ENCODE measurements around the gene TMX1. TPM values are rescaled to one million over a fixed set of nuclear protein-coding genes. Genes with fewer than 3 reads are reported as not detected.
A peak's percentile ranks its signal among the peaks of the same experiment; 100 is the strongest.

Gene TMX1
- total RNA-seq = 10 to 100 TPM; 59.4 to 59.6 TPM

DNA sequence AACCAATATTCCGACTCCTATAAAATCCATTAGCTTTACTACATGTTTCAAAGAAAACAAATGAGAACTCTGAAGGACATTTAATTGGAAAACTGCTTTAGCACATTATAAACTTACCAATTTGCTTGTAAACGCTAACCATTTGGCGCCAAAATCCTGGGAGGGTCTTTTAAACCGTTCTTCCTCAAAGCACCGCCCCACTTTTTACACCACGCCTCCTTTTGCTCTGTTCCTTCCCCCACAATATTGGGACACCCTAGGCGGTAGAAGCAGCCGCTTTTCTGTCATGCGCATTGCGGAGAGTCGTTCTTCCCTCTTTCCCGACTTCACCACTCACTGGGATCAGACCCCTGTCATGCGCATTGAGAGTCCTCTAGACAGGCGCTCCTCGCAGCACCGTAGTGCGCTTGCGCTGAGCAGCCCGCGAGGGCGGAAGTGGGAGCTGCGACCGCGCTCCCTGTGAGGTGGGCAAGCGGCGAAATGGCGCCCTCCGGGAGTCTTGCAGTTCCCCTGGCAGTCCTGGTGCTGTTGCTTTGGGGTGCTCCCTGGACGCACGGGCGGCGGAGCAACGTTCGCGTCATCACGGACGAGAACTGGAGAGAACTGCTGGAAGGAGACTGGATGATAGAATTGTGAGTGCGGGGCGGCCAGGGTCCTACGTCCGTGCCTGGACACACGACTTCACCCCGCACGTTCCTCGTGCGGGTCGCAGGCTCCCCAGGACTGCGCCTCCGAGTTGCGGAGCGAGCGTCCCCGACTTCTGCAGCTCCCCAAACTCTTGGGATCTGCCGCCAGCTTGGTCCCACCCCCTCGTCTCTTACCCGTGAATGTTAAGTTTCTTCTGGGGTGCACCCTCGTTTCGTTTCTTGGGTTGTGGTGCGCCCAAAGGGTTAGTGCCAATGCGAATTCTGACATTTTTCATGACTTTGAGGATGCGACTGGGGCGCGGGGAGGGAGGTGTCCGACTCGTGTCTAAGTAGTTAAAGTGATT, at the start of gene TMX1:
Gene TMX1 (plus strand): TSS at position 435 of the 991 bp plus-strand sequence. CDS start 46 bp downstream, at position 481.
- H3K4me1 Mint-ChIP-seq (ENCODE audit: low read depth) = peaks cover 28% of the 10 kb centered on the region
- no peak within 1 kb of the TSS for H3K27ac Mint-ChIP-seq
- intact Hi-C loops (cut with micrococcal nuclease) = loop anchor here (1.0 to 10.0 kb wide), 11 partner anchors 20 to 1473 kb away; partner anchors contain the start of genes DMAC2L, FRMD6, GNG2 and KLHDC2
- H3K9me3 Mint-ChIP-seq = no peaks in the 10 kb centered on the region
- no peak within 1 kb of the TSS for H3K4me3 Mint-ChIP-seq
- DNase-seq = peak; percentile 95
- no peaks in the 10 kb centered on the region for H3K27me3 Mint-ChIP-seq (ENCODE audit: low read depth)
- CTCF ChIA-PET = interaction anchor here (1.2 to 2.8 kb wide), 2 partner anchors 145 to 412 kb away, joined by 4 to 12 read pairs; partner anchors contain the start of genes FRMD6 and TRIM9
- peaks cover 12% of the 10 kb centered on the region for H3K36me3 Mint-ChIP-seq (ENCODE audit: low read depth)

DNA sequence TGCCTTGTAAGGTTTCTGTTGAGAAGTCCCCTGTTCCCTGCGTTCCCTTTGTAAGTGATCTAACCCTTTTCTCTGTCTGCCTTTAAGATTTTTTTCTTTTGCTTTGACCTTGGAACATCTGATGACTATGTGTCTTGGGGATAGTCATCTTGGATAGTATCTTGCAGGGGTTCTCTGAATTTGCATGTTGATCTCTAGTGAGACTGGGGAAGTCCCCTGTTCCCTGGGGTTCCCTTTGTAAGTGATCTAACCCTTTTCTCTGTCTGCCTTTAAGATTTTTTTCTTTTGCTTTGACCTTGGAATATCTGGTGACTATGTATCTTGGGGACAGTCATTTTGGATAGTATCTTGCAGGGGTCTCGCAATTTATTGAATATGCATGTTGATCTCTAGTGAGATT, 38.2 kb upstream of the TMX1 start:
- Mint-ChIP-seq H3K27me3 (ENCODE audit: low read depth) (peaks cover 13% of the 10 kb centered on the region), H3K4me3 (no peak overlapping the region), H3K4me1 (ENCODE audit: low read depth) (no peaks in the 10 kb centered on the region), H3K36me3 (ENCODE audit: low read depth) (no peaks in the 10 kb centered on the region), H3K9me3 (no peaks in the 10 kb centered on the region), H3K27ac (no peak overlapping the region)
- CTCF ChIA-PET = no interaction called here
- no peak for DNase-seq
- intact Hi-C loops (cut with micrococcal nuclease) = no loop called here

- Mint-ChIP-seq H3K4me1 (ENCODE audit: low read depth) (no peaks in the 10 kb centered on the region), H3K27me3 (ENCODE audit: low read depth) (peaks cover 17% of the 10 kb centered on the region), H3K9me3 (no peaks in the 10 kb centered on the region), H3K4me3 (no peak overlapping the region), H3K27ac (no peak overlapping the region), H3K36me3 (ENCODE audit: low read depth) (no peaks in the 10 kb centered on the region)
- DNase-seq = no peak
- intact Hi-C loops (cut with micrococcal nuclease) = no loop called here
- CTCF ChIA-PET = interaction anchor here (0.6 kb wide), 1 partner anchor 32 kb away, joined by 6 read pairs; no protein-coding TSS in a partner anchor
Observed at GRCh38 chr14:51202914-51203665, 37.0 kb upstream of the TMX1 start.

DNA sequence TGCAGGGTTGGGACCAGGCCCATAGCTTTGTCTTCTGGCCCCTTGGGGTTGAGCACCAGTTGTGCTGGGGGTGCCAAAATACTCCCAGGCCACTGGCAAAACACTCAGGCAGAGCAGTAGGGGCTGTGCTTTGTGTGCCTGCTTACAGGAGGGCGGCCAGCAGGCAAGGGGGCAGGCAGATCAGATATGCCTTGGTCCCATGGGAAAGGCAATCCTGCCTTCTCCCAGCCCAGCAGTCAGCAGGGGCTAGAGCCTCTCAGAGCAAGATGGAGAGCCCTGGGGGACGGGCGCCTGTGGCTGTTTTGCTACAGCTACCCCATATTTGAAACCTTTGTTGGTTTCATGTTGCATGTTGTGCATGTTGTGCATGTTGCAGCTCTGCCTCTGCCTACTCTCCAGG, 36.2 kb upstream of the TMX1 start:
- Mint-ChIP-seq H3K27ac (no peak overlapping the region), H3K4me3 (no peak overlapping the region), H3K36me3 (ENCODE audit: low read depth) (no peaks in the 10 kb centered on the region), H3K27me3 (ENCODE audit: low read depth) (peaks cover 18% of the 10 kb centered on the region), H3K4me1 (ENCODE audit: low read depth) (no peaks in the 10 kb centered on the region), H3K9me3 (no peaks in the 10 kb centered on the region)
- no peak for DNase-seq
- CTCF ChIA-PET = no interaction called here
- intact Hi-C loops (cut with micrococcal nuclease) = no loop called here

- intact Hi-C loops (cut with micrococcal nuclease) = no loop called here
- no peak for DNase-seq
- no peak overlapping the region for H3K27ac Mint-ChIP-seq
Observed at GRCh38 chr14:51205486-51205885, 34.6 kb upstream of the TMX1 start.

GRCh38 chr14:51206462-51206861, 33.6 kb upstream of the TMX1 start:
- H3K27me3 Mint-ChIP-seq (ENCODE audit: low read depth) = peaks cover 14% of the 10 kb centered on the region
- CTCF ChIA-PET = interaction anchor here (0.6 to 1.6 kb wide), 2 partner anchors 13 to 695 kb away, joined by 3 to 4 read pairs; no protein-coding TSS in a partner anchor
- no peak overlapping the region for H3K27ac Mint-ChIP-seq
- H3K4me3 Mint-ChIP-seq = no peak overlapping the region
- H3K36me3 Mint-ChIP-seq (ENCODE audit: low read depth) = no peaks in the 10 kb centered on the region
- DNase-seq = no peak
- no peaks in the 10 kb centered on the region for H3K9me3 Mint-ChIP-seq
- no peaks in the 10 kb centered on the region for H3K4me1 Mint-ChIP-seq (ENCODE audit: low read depth)
- intact Hi-C loops (cut with micrococcal nuclease) = no loop called here

More at GRCh38 chr14:51205486-51205885, 34.6 kb upstream of the TMX1 start:
- H3K4me1 Mint-ChIP-seq (ENCODE audit: low read depth) = no peaks in the 10 kb centered on the region
- CTCF ChIA-PET = interaction anchor here (0.6 kb wide), 1 partner anchor 696 kb away, joined by 4 read pairs; no protein-coding TSS in a partner anchor
- H3K9me3 Mint-ChIP-seq = no peaks in the 10 kb centered on the region
- peaks cover 18% of the 10 kb centered on the region for H3K27me3 Mint-ChIP-seq (ENCODE audit: low read depth)
- H3K36me3 Mint-ChIP-seq (ENCODE audit: low read depth) = no peaks in the 10 kb centered on the region
- H3K4me3 Mint-ChIP-seq = no peak overlapping the region

- peaks cover 19% of the 10 kb centered on the region for H3K27me3 Mint-ChIP-seq (ENCODE audit: low read depth)
- DNase-seq = no peak
- H3K4me1 Mint-ChIP-seq (ENCODE audit: low read depth) = no peaks in the 10 kb centered on the region
- H3K4me3 Mint-ChIP-seq = no peak overlapping the region
- intact Hi-C loops (cut with micrococcal nuclease) = no loop called here
- H3K36me3 Mint-ChIP-seq (ENCODE audit: low read depth) = no peaks in the 10 kb centered on the region
- H3K9me3 Mint-ChIP-seq = no peaks in the 10 kb centered on the region
- CTCF ChIA-PET = interaction anchor here (1.6 kb wide), 1 partner anchor 11 kb away, joined by 3 read pairs; no protein-coding TSS in a partner anchor
- no peak overlapping the region for H3K27ac Mint-ChIP-seq
Observed at GRCh38 chr14:51207621-51208020, 32.4 kb upstream of the TMX1 start.

GRCh38 chr14:51208982-51209381, 31.1 kb upstream of the TMX1 start:
- CTCF ChIA-PET = no interaction called here
- no peaks in the 10 kb centered on the region for H3K9me3 Mint-ChIP-seq

GRCh38 chr14:51209457-51209856, 30.6 kb upstream of the TMX1 start:
- H3K27ac Mint-ChIP-seq = no peak overlapping the region
- H3K36me3 Mint-ChIP-seq (ENCODE audit: low read depth) = no peaks in the 10 kb centered on the region
- intact Hi-C loops (cut with micrococcal nuclease) = no loop called here
- H3K9me3 Mint-ChIP-seq = no peaks in the 10 kb centered on the region
- no peak overlapping the region for H3K4me3 Mint-ChIP-seq
- peaks cover 17% of the 10 kb centered on the region for H3K27me3 Mint-ChIP-seq (ENCODE audit: low read depth)
- no peaks in the 10 kb centered on the region for H3K4me1 Mint-ChIP-seq (ENCODE audit: low read depth)
- DNase-seq = no peak
- CTCF ChIA-PET = no interaction called here

More at GRCh38 chr14:51208982-51209381, 31.1 kb upstream of the TMX1 start:
- no peaks in the 10 kb centered on the region for H3K36me3 Mint-ChIP-seq (ENCODE audit: low read depth)
- H3K27ac Mint-ChIP-seq = no peak overlapping the region
- intact Hi-C loops (cut with micrococcal nuclease) = no loop called here
- no peaks in the 10 kb centered on the region for H3K4me1 Mint-ChIP-seq (ENCODE audit: low read depth)
- no peak overlapping the region for H3K4me3 Mint-ChIP-seq
- no peak for DNase-seq
- H3K27me3 Mint-ChIP-seq (ENCODE audit: low read depth) = peaks cover 19% of the 10 kb centered on the region

DNA sequence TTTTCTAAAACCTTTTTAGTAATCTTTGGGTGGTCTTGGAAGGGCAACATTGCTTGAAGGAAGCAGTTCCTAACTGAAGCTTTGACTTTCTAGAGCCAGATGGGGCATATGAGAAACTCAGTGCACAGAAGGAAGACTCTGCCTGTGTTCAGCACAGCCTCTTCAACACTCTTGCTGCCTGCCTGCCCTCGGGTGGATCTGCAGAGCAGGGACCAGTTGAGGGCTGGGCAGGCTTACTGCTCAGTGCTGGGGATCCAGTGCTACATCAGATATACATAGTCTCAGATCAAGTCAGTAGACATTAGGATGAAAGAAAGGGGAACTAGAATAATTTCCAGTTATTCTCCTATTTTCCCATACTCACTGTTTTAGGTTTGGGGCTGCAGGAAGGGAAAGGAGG, 29.5 kb upstream of the TMX1 start:
- H3K4me1 Mint-ChIP-seq (ENCODE audit: low read depth) = no peaks in the 10 kb centered on the region
- CTCF ChIA-PET = no interaction called here
- intact Hi-C loops (cut with micrococcal nuclease) = no loop called here
- H3K36me3 Mint-ChIP-seq (ENCODE audit: low read depth) = no peaks in the 10 kb centered on the region
- no peaks in the 10 kb centered on the region for H3K9me3 Mint-ChIP-seq
- no peak for DNase-seq
- H3K27me3 Mint-ChIP-seq (ENCODE audit: low read depth) = peaks cover 13% of the 10 kb centered on the region
- no peak overlapping the region for H3K27ac Mint-ChIP-seq
- no peak overlapping the region for H3K4me3 Mint-ChIP-seq

DNA sequence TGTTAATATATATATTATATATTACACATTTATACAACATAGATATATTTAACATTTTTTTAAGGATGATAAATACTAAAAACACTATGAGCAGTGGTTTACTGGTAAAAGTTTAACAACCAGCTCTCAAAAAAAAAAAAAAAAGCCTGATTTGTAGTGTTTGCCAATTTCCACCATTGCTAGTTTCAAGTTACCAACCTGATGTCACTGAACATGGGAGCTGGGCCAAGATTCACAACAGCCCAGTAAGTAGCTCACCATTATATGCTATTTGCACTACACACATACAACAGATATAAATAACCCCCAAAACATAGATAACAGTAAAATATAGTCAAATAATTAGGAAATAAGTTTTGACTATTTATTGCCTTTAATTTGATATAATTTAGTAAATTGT, 28.9 kb upstream of the TMX1 start:
- H3K36me3 Mint-ChIP-seq (ENCODE audit: low read depth) = no peaks in the 10 kb centered on the region
- H3K4me1 Mint-ChIP-seq (ENCODE audit: low read depth) = no peaks in the 10 kb centered on the region
- no peak overlapping the region for H3K27ac Mint-ChIP-seq
- no peak overlapping the region for H3K4me3 Mint-ChIP-seq
- no peak for DNase-seq
- CTCF ChIA-PET = no interaction called here
- peaks cover 15% of the 10 kb centered on the region for H3K27me3 Mint-ChIP-seq (ENCODE audit: low read depth)
- no peaks in the 10 kb centered on the region for H3K9me3 Mint-ChIP-seq
- intact Hi-C loops (cut with micrococcal nuclease) = no loop called here

GRCh38 chr14:51216602-51217001, 23.4 kb upstream of the TMX1 start:
- H3K27me3 Mint-ChIP-seq (ENCODE audit: low read depth) = peaks cover 12% of the 10 kb centered on the region
- intact Hi-C loops (cut with micrococcal nuclease) = no loop called here

More at GRCh38 chr14:51216602-51217001, 23.4 kb upstream of the TMX1 start:
- Mint-ChIP-seq H3K4me1 (ENCODE audit: low read depth) (no peaks in the 10 kb centered on the region), H3K27ac (no peak overlapping the region), H3K9me3 (no peaks in the 10 kb centered on the region), H3K36me3 (ENCODE audit: low read depth) (no peaks in the 10 kb centered on the region), H3K4me3 (no peak overlapping the region)
- CTCF ChIA-PET = no interaction called here
- no peak for DNase-seq

Data from activated naive CD4-positive, alpha-beta T cell treated with anti-CD3 and anti-CD28 coated beads for 36 hours (primary cell).